ENCODE measurements around the gene E2F2.

DNA sequence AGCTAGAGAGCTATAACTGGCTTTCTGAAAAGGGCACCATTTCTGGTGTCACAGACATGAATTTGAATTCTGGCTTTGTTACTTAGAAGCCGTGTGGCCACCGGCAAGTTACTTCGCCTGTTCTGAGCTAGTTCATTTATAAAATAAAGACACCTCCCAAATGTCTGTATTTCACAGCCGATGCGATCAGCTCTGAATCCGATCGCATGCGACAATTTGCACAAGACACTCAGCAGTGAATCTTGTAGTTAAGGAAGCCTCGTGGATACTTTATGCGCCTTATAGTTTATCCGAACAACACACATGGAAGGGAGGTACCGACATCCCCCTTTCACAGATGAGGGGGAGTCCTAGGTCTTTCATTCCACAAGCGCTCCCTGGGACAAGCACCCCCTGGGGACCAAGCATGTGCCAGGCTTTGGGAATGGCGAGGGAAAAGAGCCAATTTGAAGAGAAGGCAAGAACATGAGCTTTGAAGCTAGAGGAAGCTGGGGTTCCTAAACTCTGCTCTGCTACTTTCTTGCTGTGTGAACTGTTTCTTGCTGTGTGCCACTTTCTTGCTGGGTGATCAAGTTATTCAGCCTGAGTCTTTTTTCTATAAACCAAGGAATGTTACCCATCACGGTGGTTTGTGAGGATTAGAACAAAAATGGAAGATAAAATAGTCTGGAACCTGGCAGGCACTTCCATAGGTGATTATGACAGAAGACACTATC, 24.4 kb upstream of the E2F2 start:
- no peak for TF ChIP-seq CTCF (IDR thresholded peaks at IDR 0.05; ENCODE audit: insufficient read depth, low read length, poor library complexity, severe bottlenecking)
- TF ChIP-seq EZH2phosphoT487 (conservative IDR thresholded peaks at IDR 0.05; ENCODE audit: low read length), result no peak

Measured in SU-DHL-6 (cell line).